A673 (cell line): ENCODE results near the gene RHBDF2. TPM values are rescaled to one million over a fixed set of nuclear protein-coding genes. Genes with fewer than 3 reads are reported as not detected.
A peak's percentile ranks its signal among the peaks of the same experiment; 100 is the strongest.

Source experiments
- BruUV-seq: library from RNA; stranded (reverse); fragments of 400-500 nt; replicated peaks from 2 replicates; lab custom pipeline; 2021; lab: Mats Ljungman, UMichigan
- CTCF ChIA-PET: fragments of 300-600 bp; sonication (Branson Sonifier 250); formaldehyde crosslinking; loops from one replicate; lab custom pipeline; 2022; ENCODE audit warnings: antibody characterized with exemption; lab: Charles Lee
- POLR2A ChIA-PET: fragments of 300-600 bp; sonication (Branson Sonifier 250); formaldehyde crosslinking; loops from one replicate; lab custom pipeline; 2022; ENCODE audit warnings: antibody characterized with exemption; ENCODE audit not compliant: low non-redundant PET; lab: Charles Lee
- DNase-seq: peaks from one replicate; pipeline ENCODE4 v3.0.0-alpha.2; 2015; ENCODE audit warnings: low spot score
- H3K27ac ChIP-seq: fragments of 200-600 bp; sonication (generic); 2 replicates; pipeline ENCODE4 v1.5.1; 2016; ENCODE audit warnings: mixed run types, low read depth, mild to moderate bottlenecking, mixed read lengths, antibody characterized with exemption, low read length; ENCODE audit not compliant: poor library complexity, severe bottlenecking
- H3K27me3 ChIP-seq: fragments of 200-600 bp; sonication (generic); replicated peaks from 2 replicates; pipeline ENCODE4 v1.6.1; 2017; ENCODE audit warnings: mixed run types, low read depth, mild to moderate bottlenecking, mixed read lengths, antibody characterized with exemption, low read length; ENCODE audit not compliant: insufficient read depth, poor library complexity
- H3K36me3 ChIP-seq: fragments of 200-600 bp; sonication (generic); 2 replicates; pipeline ENCODE4 v1.6.1; 2016; ENCODE audit warnings: mixed run types, mild to moderate bottlenecking, mixed read lengths, antibody characterized with exemption, low read length; ENCODE audit not compliant: insufficient read depth, poor library complexity, severe bottlenecking
- H3K4me1 ChIP-seq: fragments of 200-600 bp; sonication (generic); 2 replicates; pipeline ENCODE4 v1.6.1; 2017; ENCODE audit warnings: mixed run types, mild to moderate bottlenecking, mixed read lengths, antibody characterized with exemption, low read length; ENCODE audit not compliant: insufficient read depth, poor library complexity, severe bottlenecking
- H3K4me3 ChIP-seq: fragments of 200-600 bp; sonication (generic); 2 replicates; pipeline ENCODE4 v1.5.1; 2016; ENCODE audit warnings: low read depth, mixed run types, mild to moderate bottlenecking, mixed read lengths, low read length; ENCODE audit not compliant: poor library complexity, severe bottlenecking
- H3K9me3 ChIP-seq: fragments of 200-600 bp; sonication (generic); 2 replicates; pipeline ENCODE4 v1.6.1; 2016; ENCODE audit warnings: mixed run types, low read depth, mild to moderate bottlenecking, mixed read lengths, antibody characterized with exemption, low read length; ENCODE audit not compliant: poor library complexity, severe bottlenecking
- EZH2 ChIP-seq: fragments of 200-600 bp; sonication (generic); IDR thresholded peaks from 2 replicates; pipeline ENCODE4 v1.6.1; 2017; ENCODE audit warnings: borderline replicate concordance, low read depth, mild to moderate bottlenecking, mixed read lengths, antibody characterized with exemption, low read length; ENCODE audit not compliant: poor library complexity, severe bottlenecking
- intact Hi-C: fragments of 100-400 bp; cut with micrococcal nuclease; formaldehyde crosslinking; loops from one replicate; pipeline ENCODE4 v1.10.0; 2022; ENCODE audit not compliant: unreplicated experiment
- total RNA-seq: library from RNA; stranded (reverse); gene quantifications from 2 replicates; pipeline ENCODE4 v1.2.3, GENCODE V29; 2021
- TF ChIP-seq, protein P1 (sequence below): fragments of 300-800, 200-600 bp; sonication (generic); conservative IDR thresholded peaks from 2 replicates; pipeline ENCODE4 v1.5.1; 2017; ENCODE audit warnings: low read depth, mild to moderate bottlenecking, antibody characterized with exemption, low read length, moderate library complexity, mixed read lengths

Gene RHBDF2
- total RNA-seq, 1 experiment from 2014 or later, result 20.4 TPM

DNA sequence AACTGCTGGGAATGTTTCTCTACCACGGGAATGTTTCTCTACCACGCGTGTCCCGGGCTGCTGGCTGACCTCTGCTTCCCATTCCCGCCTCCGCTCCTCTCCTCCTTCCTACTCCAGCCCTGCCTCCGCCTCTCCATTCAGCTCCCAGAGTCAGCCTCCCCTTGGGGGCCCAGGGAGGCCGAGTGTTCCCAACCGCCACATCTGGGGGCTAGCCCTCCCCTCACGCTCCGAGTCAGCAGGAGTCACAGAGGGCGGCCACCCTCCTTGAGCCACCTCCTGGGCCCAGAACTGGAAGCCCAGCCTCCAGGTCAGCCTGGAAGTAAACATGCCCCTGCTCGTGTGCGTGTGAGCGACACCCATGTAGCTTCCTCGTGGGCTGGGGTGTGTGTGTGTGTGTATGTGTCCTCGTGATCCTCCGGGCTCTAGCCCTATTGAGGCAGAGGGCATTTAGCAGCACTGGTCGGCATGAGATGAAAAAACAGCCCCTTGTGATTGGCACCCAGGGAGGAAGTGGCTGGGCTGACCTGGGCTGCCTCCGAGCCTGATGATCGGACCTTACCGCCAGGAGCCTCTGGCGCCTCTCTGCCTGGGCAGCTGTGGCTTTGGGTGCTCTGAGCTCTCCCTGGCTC lies 29.0 kb upstream of the RHBDF2 start:
- Histone ChIP-seq H3K4me3 (no peak overlapping the region), H3K9me3 (no peaks in the 10 kb centered on the region), H3K27ac (peak overlapping the region; percentile 54), H3K4me1 (peaks cover 15% of the 10 kb centered on the region), H3K36me3 (no peaks in the 10 kb centered on the region), H3K27me3 (no peaks in the 10 kb centered on the region)
- BruUV-seq, result no TSS peak
- ChIA-PET CTCF (no interaction called here), POLR2A (no interaction called here)
- no peak for TF ChIP-seq EZH2
- TF ChIP-seq, protein P1, sequence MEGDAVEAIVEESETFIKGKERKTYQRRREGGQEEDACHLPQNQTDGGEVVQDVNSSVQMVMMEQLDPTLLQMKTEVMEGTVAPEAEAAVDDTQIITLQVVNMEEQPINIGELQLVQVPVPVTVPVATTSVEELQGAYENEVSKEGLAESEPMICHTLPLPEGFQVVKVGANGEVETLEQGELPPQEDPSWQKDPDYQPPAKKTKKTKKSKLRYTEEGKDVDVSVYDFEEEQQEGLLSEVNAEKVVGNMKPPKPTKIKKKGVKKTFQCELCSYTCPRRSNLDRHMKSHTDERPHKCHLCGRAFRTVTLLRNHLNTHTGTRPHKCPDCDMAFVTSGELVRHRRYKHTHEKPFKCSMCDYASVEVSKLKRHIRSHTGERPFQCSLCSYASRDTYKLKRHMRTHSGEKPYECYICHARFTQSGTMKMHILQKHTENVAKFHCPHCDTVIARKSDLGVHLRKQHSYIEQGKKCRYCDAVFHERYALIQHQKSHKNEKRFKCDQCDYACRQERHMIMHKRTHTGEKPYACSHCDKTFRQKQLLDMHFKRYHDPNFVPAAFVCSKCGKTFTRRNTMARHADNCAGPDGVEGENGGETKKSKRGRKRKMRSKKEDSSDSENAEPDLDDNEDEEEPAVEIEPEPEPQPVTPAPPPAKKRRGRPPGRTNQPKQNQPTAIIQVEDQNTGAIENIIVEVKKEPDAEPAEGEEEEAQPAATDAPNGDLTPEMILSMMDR, result no peak
- intact Hi-C loops, result no loop called here
- DNase-seq, result no peak

DNA sequence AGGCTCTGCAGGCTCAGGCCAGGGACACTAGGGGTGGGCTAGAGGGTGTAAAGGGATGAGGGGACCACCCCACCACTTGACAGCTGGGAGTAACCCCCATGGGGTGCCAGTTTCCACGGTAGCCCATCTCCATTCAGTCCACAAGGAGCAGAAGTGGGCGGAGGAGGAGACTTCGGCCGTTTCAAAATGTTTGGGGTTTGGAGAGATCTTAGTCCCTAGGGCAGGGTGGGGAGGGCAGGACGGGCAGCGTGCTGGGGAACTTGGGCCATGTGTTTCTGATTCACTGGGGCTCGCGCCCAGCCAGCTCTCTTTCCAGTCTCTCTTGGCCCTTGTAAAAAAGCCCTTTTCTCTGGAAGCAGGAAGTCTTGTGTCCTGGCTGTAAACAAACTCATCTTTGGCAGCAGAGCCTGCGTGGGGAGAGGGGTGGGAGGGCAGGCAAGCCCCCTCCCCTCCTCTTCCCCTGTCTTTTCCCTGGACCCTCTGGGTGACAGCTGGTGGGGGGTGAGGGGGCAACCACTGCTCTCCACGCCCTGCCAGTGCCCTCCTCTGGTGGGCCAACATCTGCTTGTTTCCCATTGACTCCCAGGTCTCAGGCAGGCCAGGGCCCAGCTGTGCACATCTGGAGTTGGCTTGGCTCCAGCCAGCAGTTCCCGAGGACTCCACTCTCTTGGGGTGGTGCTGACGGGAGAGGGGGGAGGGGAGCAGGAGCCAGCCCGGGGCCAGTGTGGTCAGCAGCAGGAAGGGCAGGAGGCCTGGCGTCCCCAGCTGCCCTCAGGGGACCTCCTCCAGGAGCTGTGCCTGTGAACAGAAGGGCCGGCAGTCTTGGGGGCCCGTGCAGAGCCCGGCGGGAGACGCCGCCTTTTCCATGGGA lies 28.2 kb upstream of the RHBDF2 start:
- H3K4me3 ChIP-seq, result no peak overlapping the region
- peak; percentile 44 for DNase-seq
- H3K27me3 ChIP-seq, result no peaks in the 10 kb centered on the region
- TF ChIP-seq, protein P1, result no peak
- no peak for TF ChIP-seq EZH2
- BruUV-seq, result no TSS peak
- no peaks in the 10 kb centered on the region for H3K9me3 ChIP-seq
- CTCF ChIA-PET, result no interaction called here
- peak overlapping the region; percentile 54 for H3K27ac ChIP-seq
- peaks cover 21% of the 10 kb centered on the region for H3K4me1 ChIP-seq
- H3K36me3 ChIP-seq, result no peaks in the 10 kb centered on the region
- POLR2A ChIA-PET, result no interaction called here
- intact Hi-C loops, result no loop called here

DNA sequence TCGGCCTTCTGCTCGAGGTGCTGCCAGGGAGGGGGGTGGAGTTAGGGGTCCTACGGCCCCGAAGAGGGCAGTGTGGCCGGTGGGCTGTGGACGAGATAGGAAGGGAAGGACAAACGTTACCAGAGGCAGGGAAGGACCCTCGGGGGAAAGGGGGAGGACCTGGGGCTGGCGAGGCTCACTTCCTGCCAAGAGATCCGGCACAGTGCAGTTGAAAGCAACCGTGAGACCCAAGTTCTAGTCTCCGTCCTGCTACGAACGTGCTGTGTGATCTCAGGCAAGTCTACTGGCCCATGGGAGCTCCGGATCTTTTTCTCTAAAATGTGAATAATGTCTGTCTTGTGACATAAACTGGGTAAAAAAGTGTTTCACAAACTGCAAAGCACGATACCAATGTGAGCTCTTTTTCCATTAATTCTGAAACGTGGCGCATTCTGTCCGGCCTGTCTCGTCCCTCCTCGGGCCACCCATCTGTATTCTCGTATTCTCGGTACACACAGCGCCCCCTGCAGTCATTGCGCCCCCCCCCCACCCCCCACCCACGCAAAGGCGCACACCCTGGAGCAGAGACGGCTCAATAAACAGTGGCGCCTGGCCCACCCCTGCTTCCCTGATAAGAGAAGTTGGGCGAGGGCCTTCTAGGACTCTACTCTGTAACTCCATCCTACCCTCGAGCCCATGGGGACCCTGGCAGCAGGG lies 27.5 kb upstream of the RHBDF2 start:
- Histone ChIP-seq H3K4me1 (peaks cover 22% of the 10 kb centered on the region), H3K27me3 (no peaks in the 10 kb centered on the region), H3K36me3 (no peaks in the 10 kb centered on the region), H3K4me3 (no peak overlapping the region), H3K9me3 (no peaks in the 10 kb centered on the region), H3K27ac (peak overlapping the region; percentile 34)
- CTCF ChIA-PET, result no interaction called here
- TF ChIP-seq, protein P1, result peak; percentile 22; the same call in 1 of the 2 replicates
- no peak for TF ChIP-seq EZH2
- BruUV-seq, result no TSS peak
- POLR2A ChIA-PET, result no interaction called here
- no peak for DNase-seq
- intact Hi-C loops, result no loop called here
